Measurements from ENCODE around the gene FGFR1OP2.

FGFR1OP2 gene

GRCh38 chr12:26995706-26996105, 57.4 kb downstream of the FGFR1OP2 start:
- no peak for TF ChIP-seq CTCF (IDR thresholded peaks at IDR 0.05)

GRCh38 chr12:26997003-26997402, 58.7 kb downstream of the FGFR1OP2 start:
- TF ChIP-seq CTCF (IDR thresholded peaks at IDR 0.05) = no peak

GRCh38 chr12:27000961-27001360, 62.7 kb downstream of the FGFR1OP2 start:
- no peak for TF ChIP-seq CTCF (IDR thresholded peaks at IDR 0.05)

GRCh38 chr12:27001663-27002062, 63.4 kb downstream of the FGFR1OP2 start:
- TF ChIP-seq CTCF (IDR thresholded peaks at IDR 0.05) = no peak

GRCh38 chr12:27002141-27002540, 63.9 kb downstream of the FGFR1OP2 start:
- TF ChIP-seq CTCF (IDR thresholded peaks at IDR 0.05) = no peak

GRCh38 chr12:27003421-27004381, 65.4 kb downstream of the FGFR1OP2 start:
- TF ChIP-seq CTCF (IDR thresholded peaks at IDR 0.05) = no peak

GRCh38 chr12:27005495-27005894, 67.2 kb downstream of the FGFR1OP2 start:
- no peak for TF ChIP-seq CTCF (IDR thresholded peaks at IDR 0.05)
